ENCODE measurements around the gene CATSPER3. TPM values are rescaled to one million over a fixed set of nuclear protein-coding genes. Genes with fewer than 3 reads are reported as not detected.
A peak's percentile ranks its signal among the peaks of the same experiment; 100 is the strongest.

CATSPER3 gene
- total RNA-seq, 2 donors from 2014 or later: 0.82 to 0.85 TPM

DNA sequence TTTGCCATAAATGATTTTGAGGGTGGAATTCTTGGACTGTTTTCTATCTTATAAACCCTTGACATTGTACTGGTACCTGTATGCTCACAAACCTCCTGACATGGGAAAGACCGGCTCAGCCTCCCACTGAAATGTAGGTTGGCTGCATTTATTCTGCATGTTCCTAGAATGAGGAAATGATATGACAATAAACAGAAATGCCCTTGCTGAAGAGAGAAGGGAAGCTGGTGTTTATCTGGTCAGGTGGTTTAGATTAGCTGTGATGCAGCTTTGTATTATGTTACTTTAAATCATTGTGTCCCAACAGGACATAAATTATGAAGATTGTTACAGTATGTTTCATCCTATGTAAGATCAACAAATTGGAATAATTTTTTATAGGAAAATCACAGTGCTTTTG is 23.1 kb upstream of the CATSPER3 start:
- no peaks in the 10 kb centered on the region for H3K36me3 ChIP-seq
- no peak for DNase-seq
- H3K9ac ChIP-seq (ENCODE audit: low read depth in 2 of 2, low read length in 2 of 2): no peak overlapping the region
- no peak overlapping the region for H3K27ac ChIP-seq
- intact Hi-C loops (cut with DNase I): no loop called here
- no peak overlapping the region for H3K4me3 ChIP-seq
- no peaks in the 10 kb centered on the region for H3K9me3 ChIP-seq
- TF ChIP-seq, protein P1, sequence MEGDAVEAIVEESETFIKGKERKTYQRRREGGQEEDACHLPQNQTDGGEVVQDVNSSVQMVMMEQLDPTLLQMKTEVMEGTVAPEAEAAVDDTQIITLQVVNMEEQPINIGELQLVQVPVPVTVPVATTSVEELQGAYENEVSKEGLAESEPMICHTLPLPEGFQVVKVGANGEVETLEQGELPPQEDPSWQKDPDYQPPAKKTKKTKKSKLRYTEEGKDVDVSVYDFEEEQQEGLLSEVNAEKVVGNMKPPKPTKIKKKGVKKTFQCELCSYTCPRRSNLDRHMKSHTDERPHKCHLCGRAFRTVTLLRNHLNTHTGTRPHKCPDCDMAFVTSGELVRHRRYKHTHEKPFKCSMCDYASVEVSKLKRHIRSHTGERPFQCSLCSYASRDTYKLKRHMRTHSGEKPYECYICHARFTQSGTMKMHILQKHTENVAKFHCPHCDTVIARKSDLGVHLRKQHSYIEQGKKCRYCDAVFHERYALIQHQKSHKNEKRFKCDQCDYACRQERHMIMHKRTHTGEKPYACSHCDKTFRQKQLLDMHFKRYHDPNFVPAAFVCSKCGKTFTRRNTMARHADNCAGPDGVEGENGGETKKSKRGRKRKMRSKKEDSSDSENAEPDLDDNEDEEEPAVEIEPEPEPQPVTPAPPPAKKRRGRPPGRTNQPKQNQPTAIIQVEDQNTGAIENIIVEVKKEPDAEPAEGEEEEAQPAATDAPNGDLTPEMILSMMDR (IDR thresholded peaks at IDR 0.05): no peak
- H3K4me1 ChIP-seq: no peaks in the 10 kb centered on the region
- no peaks in the 10 kb centered on the region for H3K27me3 ChIP-seq

DNA sequence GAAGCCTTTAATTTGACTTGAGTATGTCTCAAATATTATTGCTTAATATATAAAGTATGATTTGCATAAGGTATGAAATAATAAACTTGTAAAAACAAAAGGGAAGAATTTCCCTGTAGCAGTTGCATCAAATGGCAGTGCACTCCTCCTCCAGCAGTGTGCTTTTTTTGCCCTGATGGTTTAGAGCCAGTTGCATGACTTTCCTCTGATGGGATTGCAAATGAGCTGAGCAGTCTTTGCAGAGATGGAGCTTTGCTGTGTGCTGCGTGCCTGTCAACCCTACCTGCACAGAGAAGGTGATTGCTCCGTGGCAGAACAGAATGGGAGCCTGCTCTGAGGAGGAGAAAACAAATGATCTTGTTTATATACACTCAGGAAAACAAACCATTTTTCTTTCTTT is 22.7 kb upstream of the CATSPER3 start:
- Histone ChIP-seq H3K9ac (ENCODE audit: low read depth in 2 of 2, low read length in 2 of 2) (no peak overlapping the region), H3K9me3 (no peaks in the 10 kb centered on the region), H3K27ac (no peak overlapping the region), H3K27me3 (no peaks in the 10 kb centered on the region), H3K4me1 (no peaks in the 10 kb centered on the region), H3K4me3 (no peak overlapping the region), H3K36me3 (no peaks in the 10 kb centered on the region)
- DNase-seq: no peak
- intact Hi-C loops (cut with DNase I): no loop called here
- TF ChIP-seq, protein P1 (IDR thresholded peaks at IDR 0.05): no peak

DNA sequence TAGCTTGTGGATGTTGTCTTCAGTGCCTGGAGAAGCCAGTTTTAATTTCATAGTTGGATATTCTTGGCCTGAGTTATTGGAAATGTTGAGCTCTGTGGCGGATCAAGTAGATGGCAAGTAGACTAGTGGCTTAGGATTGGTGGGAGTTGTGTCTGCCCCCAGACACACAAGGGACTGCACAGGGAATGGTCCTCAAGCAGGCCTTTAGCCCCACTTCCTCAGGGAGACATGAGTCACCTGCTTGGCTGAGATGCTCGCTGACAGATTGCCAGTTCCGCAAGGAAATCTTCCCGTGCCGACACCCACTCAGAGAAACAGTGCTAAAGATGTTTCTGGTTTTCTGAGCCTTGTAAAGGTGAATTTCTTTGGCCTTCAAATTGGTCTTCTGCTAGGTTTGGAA is 18.8 kb upstream of the CATSPER3 start:
- H3K4me3 ChIP-seq: no peak overlapping the region
- H3K9me3 ChIP-seq: no peaks in the 10 kb centered on the region
- TF ChIP-seq, protein P1 (IDR thresholded peaks at IDR 0.05): no peak
- no peaks in the 10 kb centered on the region for H3K27me3 ChIP-seq
- intact Hi-C loops (cut with DNase I): no loop called here
- H3K27ac ChIP-seq: no peak overlapping the region
- H3K9ac ChIP-seq (ENCODE audit: low read depth in 2 of 2, low read length in 2 of 2): no peak overlapping the region
- DNase-seq: peak; percentile 21
- no peaks in the 10 kb centered on the region for H3K4me1 ChIP-seq
- no peaks in the 10 kb centered on the region for H3K36me3 ChIP-seq

DNA sequence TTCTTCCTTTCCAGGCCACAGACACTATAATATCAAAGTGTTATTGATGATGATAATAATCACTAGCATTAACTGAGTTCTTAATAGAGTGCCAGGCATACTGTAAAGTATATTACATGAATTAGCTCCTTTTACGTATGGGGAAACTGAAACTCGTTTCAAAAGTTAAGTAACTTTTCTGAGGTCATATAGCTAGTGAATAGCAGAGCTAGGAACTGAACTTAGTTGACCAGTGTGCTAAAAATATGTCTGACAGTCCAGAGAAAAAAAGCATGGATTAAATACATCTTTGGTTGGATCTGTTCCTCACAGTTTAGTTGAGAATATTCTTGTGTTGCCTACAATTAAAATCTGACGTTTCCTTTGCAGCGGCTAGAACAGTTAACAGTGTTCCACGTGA is 18.4 kb upstream of the CATSPER3 start:
- no peak overlapping the region for H3K27ac ChIP-seq
- H3K27me3 ChIP-seq: no peaks in the 10 kb centered on the region

DNA sequence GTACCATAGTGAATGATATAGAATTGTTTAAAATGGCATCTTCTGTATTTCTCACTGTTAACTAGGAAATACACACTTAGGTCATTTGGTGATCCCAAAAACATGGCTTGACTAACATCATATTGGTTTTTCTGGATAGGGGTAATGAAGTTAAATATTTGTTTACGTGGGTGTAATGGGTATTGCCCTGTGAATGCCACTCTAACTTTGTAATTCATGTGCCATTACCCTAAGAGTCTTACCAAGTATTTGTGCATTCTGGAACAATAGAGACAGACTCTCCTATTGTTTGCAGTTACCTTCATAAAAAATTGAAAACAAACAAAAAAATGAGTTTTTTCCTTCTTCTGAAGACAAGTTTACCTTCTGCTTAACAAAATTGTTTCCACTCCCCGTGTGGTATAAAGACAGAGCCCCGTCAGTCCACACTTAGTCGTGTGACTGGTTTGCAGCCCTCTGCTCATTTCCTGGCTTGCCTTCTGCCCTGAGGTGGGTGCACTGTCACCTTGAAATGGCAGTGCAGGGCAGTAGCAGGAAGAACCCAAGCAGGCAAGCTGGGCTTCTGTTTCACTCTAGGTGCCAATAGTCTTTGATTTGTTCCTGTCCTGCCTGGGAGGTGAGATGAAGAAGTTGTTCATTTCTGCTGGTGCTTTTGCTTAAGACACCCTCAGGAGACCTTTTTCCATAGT is 9.6 kb upstream of the CATSPER3 start:
- H3K36me3 ChIP-seq: no peaks in the 10 kb centered on the region
- no peaks in the 10 kb centered on the region for H3K27me3 ChIP-seq
- no peak overlapping the region for H3K4me3 ChIP-seq
- intact Hi-C loops (cut with DNase I): no loop called here
- no peak for DNase-seq
- no peaks in the 10 kb centered on the region for H3K4me1 ChIP-seq
- H3K9me3 ChIP-seq: no peaks in the 10 kb centered on the region
- TF ChIP-seq, protein P1 (IDR thresholded peaks at IDR 0.05): no peak
- H3K9ac ChIP-seq (ENCODE audit: low read depth in 2 of 2, low read length in 2 of 2): no peak overlapping the region
- no peak overlapping the region for H3K27ac ChIP-seq

More for the DNA sequence above, 18.4 kb upstream of the CATSPER3 start:
- Histone ChIP-seq H3K4me1 (no peaks in the 10 kb centered on the region), H3K9ac (ENCODE audit: low read depth in 2 of 2, low read length in 2 of 2) (no peak overlapping the region), H3K36me3 (no peaks in the 10 kb centered on the region), H3K9me3 (no peaks in the 10 kb centered on the region), H3K4me3 (no peak overlapping the region)
- no peak for DNase-seq
- intact Hi-C loops (cut with DNase I): no loop called here
- TF ChIP-seq, protein P1 (IDR thresholded peaks at IDR 0.05): no peak

Measured in colonic mucosa (tissue), 4 donors.